IPS DF 6.9 (cell line): Measurements from ENCODE around the gene UBE2I.
"Not testable (repeated sequence)": the region's sequence is repeated elsewhere in the genome, so short reads cannot be mapped to it uniquely, and the experiment has no call there.

Experiments
- DNase-seq: peaks from one replicate; pipeline ENCODE4 v3.0.0-alpha.2; 2013; ENCODE audit warnings: low read depth, low spot score
- H3K27ac ChIP-seq: one replicate; pipeline ENCODE4 v1.5.1; 2013; ENCODE audit warnings: low read length, control low read depth
- H3K27me3 ChIP-seq: 2 replicates; pipeline ENCODE4 v1.6.1; 2013; ENCODE audit warnings: mild to moderate bottlenecking, low read length; ENCODE audit not compliant: control insufficient read depth, insufficient read depth
- H3K36me3 ChIP-seq: 2 replicates; pipeline ENCODE4 v1.6.1; 2013; ENCODE audit warnings: low read length; ENCODE audit not compliant: control insufficient read depth, insufficient read depth
- H3K4me1 ChIP-seq: 2 replicates; pipeline ENCODE4 v1.6.1; 2013; ENCODE audit warnings: low read length; ENCODE audit not compliant: control insufficient read depth, insufficient read depth
- H3K4me3 ChIP-seq: 2 replicates; pipeline ENCODE4 v1.5.1; 2013; ENCODE audit warnings: mild to moderate bottlenecking, low read length
- H3K9me3 ChIP-seq: 2 replicates; pipeline ENCODE4 v1.6.1; 2013; ENCODE audit warnings: low read length, inconsistent platforms; ENCODE audit not compliant: control insufficient read depth, insufficient read depth
- WGBS: extraction: QIAGEN DNeasy Blood & Tissue Kit; methylation state at CpG from one replicate; pipeline ENCODE4 v1.1.7; 2013; ENCODE audit warnings: mixed read lengths, missing lambda C conversion rate; ENCODE audit not compliant: insufficient read length, insufficient coverage; 5-methylcytosine and 5-hydroxymethylcytosine counted together

The UBE2I gene

DNA sequence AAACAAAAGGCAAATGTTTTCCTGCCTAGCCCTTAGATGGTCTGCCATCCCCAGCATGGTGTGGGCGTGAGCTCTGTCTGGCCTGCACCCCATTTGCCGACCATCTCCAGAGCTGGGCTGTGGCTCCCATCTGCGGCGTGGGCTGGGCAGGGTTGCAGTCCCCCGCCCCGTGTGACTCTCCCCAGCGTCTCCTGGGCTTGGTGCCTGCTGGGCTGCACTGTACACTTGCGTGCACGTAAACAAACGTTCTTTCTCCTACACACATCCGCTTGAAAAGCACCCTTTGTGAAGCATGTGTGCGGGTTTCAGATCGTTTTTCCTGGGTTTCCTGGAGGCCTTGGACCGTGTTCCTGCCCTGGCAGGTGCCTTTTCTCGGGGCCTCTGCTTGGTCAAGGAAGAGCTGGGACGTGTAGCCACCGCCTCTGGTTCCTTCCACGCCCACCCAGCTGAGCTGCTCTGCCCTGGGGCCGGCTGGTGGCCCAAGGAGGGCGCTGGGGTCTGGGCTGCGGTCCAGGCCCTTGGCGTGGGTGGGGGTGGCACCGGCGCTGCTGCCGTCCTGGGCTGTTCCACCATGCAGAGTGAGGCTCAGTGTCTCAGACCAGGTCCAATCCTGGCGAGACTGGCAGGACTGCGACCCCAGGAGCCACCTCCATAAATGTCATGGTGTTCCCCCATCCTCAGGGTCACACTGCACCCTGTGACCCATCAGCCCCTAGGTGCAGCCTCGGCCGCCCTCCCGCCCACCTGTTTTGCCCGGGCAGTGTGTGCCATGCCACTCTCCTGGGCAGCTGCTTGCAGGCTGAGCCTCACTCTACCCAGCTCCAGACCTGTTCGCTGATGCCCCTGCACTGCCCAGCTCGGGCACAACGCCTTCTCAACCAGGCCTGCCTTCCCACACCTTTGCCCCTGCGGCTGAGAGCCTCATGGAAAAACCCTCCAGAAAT is 14.1 kb downstream of the UBE2I start:
- no peaks in the 10 kb centered on the region for H3K27me3 ChIP-seq
- no peaks in the 10 kb centered on the region for H3K9me3 ChIP-seq
- no peak overlapping the region for H3K27ac ChIP-seq
- DNase-seq = no peak
- no CpG with 5 or more reads among the region's 35 CpGs for WGBS
- H3K4me1 ChIP-seq = no peaks in the 10 kb centered on the region; the same call in 1 of the 2 replicates
- no peak overlapping the region for H3K4me3 ChIP-seq
- H3K36me3 ChIP-seq = peaks cover 37% of the 10 kb centered on the region

DNA sequence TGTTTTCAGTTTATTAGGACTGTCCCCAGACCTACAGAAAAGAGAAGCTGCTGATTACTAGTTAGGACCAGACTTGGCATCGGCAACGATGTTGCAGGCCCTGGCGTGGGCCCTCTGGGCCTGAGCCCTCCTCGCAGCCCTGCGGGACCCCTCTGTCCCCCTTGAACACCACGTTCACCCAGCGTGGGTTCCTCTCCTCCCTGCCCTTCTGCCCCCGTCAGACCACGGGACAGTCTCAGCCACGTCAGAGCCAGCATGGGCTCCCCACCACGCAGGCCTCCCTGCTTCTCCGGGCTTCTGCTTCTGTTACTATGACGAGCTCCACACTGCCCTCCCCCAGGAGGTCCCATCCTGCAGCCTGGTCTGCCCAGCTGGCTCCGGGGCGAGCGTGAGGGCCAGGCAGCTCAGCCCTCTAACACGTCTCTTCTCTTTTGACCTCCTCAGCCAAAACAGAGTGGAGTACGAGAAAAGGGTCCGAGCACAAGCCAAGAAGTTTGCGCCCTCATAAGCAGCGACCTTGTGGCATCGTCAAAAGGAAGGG is 14.9 kb downstream of the UBE2I start:
- no peaks in the 10 kb centered on the region for H3K27me3 ChIP-seq
- H3K36me3 ChIP-seq = peaks cover 31% of the 10 kb centered on the region
- no peaks in the 10 kb centered on the region for H3K9me3 ChIP-seq
- no CpG with 5 or more reads among the region's 22 CpGs for WGBS
- no peaks in the 10 kb centered on the region; the same call in 1 of the 2 replicates for H3K4me1 ChIP-seq
- H3K27ac ChIP-seq = no peak overlapping the region
- no peak overlapping the region for H3K4me3 ChIP-seq
- DNase-seq = no peak

DNA sequence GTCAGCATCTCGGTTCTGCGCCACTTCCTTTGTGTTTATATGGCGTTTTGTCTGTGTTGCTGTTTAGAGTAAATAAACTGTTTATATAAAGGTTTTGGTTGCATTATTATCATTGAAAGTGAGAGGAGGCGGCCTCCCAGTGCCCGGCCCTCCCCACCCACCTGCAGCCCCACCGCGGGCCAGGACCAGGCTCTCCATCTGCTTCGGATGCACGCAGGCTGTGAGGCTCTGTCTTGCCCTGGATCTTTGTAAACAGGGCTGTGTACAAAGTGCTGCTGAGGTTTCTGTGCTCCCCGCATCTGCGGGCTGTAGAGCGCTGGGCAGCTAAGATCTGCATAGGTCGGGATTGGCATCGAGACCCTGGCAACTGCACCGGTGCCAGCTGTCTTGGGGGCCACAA is 15.8 kb downstream of the UBE2I start:
- no peak for DNase-seq
- H3K27me3 ChIP-seq = no peaks in the 10 kb centered on the region
- no CpG with 5 or more reads among the region's 15 CpGs for WGBS
- H3K27ac ChIP-seq = no peak overlapping the region
- peaks cover 22% of the 10 kb centered on the region for H3K36me3 ChIP-seq
- no peaks in the 10 kb centered on the region; the same call in 1 of the 2 replicates for H3K4me1 ChIP-seq
- H3K4me3 ChIP-seq = no peak overlapping the region
- no peaks in the 10 kb centered on the region for H3K9me3 ChIP-seq

DNA sequence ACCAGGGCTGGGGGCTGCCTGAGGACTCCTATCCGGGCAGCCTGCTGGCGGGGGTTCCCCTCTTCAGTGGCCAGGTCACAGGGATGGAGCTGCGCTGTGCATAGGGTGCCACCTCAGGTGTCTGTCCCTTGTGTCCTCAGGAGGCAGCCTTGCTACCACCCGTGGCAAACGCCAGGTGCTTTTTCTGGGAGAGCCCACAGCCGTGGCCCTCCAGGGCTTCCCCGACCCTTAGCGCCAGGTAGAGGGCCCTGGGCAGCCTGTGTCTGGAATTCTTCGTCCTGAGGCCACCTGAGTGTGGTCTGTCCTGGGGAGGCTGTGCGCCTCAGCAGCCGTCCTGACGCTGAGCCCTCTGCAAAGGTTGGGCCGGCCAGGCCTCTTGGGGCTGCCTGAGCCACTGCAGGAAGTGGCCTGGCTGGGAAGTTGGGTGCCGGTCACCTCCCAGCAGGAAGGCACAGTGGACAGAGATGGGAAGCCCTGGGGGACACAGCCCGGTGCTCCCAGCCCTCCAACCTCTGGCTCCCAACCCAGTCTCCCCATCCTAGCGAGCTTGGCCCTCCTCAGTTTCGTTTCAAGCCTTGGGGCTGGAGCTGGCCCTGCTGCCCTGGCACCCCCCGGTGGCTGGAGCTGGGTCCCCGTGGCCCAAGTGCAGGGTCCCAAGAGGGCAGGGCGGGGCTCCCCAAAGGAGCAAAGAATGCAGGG is 16.4 kb downstream of the UBE2I start:
- no CpG with 5 or more reads among the region's 20 CpGs for WGBS
- no peak overlapping the region for H3K27ac ChIP-seq
- H3K9me3 ChIP-seq = no peaks in the 10 kb centered on the region
- H3K27me3 ChIP-seq = no peaks in the 10 kb centered on the region
- H3K4me1 ChIP-seq = no peaks in the 10 kb centered on the region; the same call in 1 of the 2 replicates
- H3K4me3 ChIP-seq = no peak overlapping the region
- no peak for DNase-seq
- peaks cover 16% of the 10 kb centered on the region for H3K36me3 ChIP-seq

DNA sequence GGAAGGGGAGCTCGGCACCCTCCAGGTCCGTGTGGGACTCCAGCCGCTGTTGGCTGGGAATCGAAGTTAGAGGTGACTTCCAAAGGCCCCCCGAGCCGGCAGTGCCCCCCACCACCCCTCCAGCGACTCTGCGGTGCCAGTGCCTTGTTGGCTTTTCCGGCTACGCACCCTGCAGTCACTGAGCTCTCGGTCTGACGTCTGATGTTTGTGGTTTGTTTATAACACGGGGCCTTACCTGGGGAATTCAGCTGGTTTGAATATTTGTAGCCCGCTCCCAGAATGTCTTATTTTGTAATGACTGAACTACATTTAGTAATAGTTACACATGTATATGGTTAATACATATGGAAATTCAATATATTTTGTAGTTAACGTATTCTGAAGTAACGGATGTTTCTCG is 17.0 kb downstream of the UBE2I start:
- H3K4me3 ChIP-seq = no peak overlapping the region
- H3K4me1 ChIP-seq = no peaks in the 10 kb centered on the region; the same call in 1 of the 2 replicates
- DNase-seq = no peak
- no peak overlapping the region for H3K27ac ChIP-seq
- WGBS = no CpG with 5 or more reads among the region's 17 CpGs
- peaks cover 11% of the 10 kb centered on the region for H3K36me3 ChIP-seq
- H3K9me3 ChIP-seq = no peaks in the 10 kb centered on the region
- no peaks in the 10 kb centered on the region for H3K27me3 ChIP-seq

DNA sequence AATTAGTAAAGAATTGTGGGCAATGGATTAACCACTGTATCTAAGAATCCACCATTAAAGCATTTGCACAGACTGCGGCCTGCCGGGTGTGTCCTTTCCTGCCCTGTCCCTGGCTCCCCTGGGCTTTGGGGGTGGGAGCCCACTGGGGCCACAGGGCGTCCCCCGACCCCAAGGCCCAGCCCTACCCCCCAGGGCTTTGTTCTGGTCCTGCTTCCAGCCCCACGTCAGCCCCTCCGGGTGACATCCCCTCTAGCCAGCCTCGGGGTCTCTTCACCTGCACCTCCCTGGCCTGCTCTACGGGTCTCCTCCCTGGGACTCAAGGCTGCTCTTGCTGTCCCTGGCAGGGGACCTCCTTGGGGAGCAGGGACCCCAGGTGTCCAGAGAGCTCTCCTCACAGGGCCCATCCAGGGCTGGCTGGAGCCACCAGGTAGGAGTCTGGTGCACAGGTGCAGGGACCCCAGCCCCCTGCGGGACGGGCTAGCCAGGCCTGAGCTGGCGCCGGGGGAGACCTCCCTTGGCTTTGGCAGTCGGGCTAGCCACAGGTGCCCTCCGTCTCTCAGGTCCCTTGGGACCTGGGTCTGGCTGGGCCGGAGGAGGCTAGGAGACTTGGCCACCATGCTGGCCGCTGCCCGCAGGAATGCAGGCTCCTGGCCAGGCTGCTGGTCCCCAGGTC is 17.6 kb downstream of the UBE2I start:
- no peak for DNase-seq
- Histone ChIP-seq H3K4me3 (no peak overlapping the region), H3K27ac (no peak overlapping the region), H3K27me3 (no peaks in the 10 kb centered on the region), H3K36me3 (peaks cover 8% of the 10 kb centered on the region), H3K4me1 (no peaks in the 10 kb centered on the region; the same call in 1 of the 2 replicates), H3K9me3 (no peaks in the 10 kb centered on the region)
- WGBS = no CpG with 5 or more reads among the region's 17 CpGs

DNA sequence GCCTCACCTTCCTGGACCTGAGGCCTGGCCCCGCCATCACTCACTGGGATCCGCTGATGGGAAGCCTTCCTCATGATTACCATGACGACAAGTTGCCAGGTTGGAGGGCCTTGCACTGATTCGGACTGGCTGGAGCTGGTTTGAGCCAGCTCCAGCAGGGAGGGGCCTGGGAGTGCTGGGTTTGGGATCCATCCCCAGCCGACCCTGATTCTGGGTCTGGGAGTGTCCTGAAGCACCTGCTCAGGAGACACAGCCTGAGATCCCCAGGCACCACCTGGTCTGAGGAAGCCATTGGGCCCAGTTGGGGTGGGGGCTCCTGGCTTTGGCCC is 18.1 kb downstream of the UBE2I start:
- H3K4me3 ChIP-seq = no peak overlapping the region
- no peaks in the 10 kb centered on the region; the same call in 1 of the 2 replicates for H3K4me1 ChIP-seq
- H3K27me3 ChIP-seq = no peaks in the 10 kb centered on the region
- no peak overlapping the region for H3K27ac ChIP-seq
- no CpG with 5 or more reads among the region's 5 CpGs for WGBS
- no peak for DNase-seq
- peaks cover 8% of the 10 kb centered on the region for H3K36me3 ChIP-seq
- no peaks in the 10 kb centered on the region for H3K9me3 ChIP-seq

DNA sequence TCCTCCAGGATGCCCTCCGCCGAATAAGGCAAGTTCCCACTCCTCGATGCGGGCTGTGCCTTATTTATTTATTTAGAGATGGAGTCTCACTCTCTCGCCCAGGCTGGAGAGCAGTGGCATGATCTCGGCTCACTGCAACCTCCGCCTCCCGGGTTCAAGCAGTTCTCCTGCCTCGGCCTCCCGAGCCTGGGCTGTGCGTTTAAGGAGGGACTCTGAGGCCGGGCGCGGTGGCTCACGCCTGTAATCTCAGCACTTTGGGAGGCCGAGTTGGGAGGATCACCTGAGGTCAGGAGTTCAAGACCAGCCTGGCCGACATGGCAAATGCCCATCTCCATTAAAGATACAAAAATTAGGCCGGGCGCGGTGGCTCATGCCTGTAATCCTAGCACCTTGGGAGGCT is 18.7 kb downstream of the UBE2I start:
- not testable (repeated sequence) for H3K9me3 ChIP-seq, H3K36me3 ChIP-seq, H3K4me3 ChIP-seq, H3K4me1 ChIP-seq, H3K27ac ChIP-seq, DNase-seq, H3K27me3 ChIP-seq
- no CpG with 5 or more reads among the region's 20 CpGs for WGBS

DNA sequence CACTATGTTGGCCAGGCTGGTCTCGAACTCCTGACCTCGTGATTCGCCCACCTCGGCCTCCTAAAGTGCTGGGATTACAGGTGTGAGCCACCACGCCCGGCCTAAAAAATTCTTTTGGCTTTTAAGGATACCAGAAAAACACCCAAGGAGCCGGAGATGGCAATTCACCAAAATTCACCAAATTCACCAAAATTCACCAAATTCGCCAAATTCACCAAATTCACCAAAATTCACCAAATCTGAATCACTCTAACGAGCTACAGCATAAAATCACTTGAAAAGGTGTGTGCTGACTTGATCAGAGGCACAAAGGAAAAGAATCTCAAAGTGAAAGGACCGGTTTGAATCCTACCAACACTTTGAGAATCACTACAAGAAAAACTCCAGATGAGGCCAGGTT is 19.5 kb downstream of the UBE2I start:
- 100% methylated on average over 2 of the region's 10 CpGs for WGBS
- DNase-seq, H3K27ac ChIP-seq: not testable (repeated sequence)

DNA sequence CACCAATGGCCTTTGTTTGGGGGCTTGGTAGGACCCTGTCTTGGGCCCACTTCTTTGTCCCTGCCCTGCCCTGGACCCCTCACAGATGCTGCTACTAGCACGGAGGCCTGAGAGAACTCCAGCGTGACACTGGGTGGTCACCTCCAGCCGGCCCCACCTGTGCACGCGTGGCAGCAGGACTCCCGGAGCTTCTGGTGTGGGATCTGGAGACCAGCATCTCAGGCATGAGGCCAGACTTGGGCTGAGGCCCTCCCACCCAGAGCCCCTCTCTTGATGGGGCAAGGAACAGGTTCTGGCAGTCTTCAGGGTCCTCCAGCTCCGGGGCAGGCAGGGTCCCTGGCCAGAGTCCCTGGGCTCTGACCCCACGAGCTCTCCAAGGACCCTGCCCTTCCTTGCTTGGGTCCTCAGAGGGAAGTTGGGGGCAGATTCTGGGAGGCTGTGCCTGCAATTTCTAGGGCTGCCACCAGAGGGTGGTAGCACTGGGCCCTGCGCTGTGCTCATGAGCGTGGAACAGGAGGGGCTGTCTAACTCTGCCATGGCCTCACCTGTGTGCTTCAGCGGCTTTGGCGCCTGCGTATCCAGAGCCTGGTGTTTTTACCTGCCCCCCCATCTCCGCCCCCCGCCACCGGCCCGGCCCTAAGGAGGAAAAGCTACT is 21.0 kb downstream of the UBE2I start:
- no CpG with 5 or more reads among the region's 17 CpGs for WGBS
- DNase-seq = no peak
- Histone ChIP-seq H3K27ac (no peak overlapping the region), H3K9me3 (no peaks in the 10 kb centered on the region), H3K27me3 (peaks cover 13% of the 10 kb centered on the region; the same call in 1 of the 2 replicates), H3K36me3 (no peaks in the 10 kb centered on the region), H3K4me3 (no peak overlapping the region), H3K4me1 (peaks cover 2% of the 10 kb centered on the region; the same call in 1 of the 2 replicates)

More for the DNA sequence above, 19.5 kb downstream of the UBE2I start:
- not testable (repeated sequence) for H3K36me3 ChIP-seq, H3K4me3 ChIP-seq, H3K4me1 ChIP-seq, H3K27me3 ChIP-seq, H3K9me3 ChIP-seq
